ENCODE results near the gene ANKAR. TPM values are rescaled to one million over a fixed set of nuclear protein-coding genes. Genes with fewer than 3 reads are reported as not detected.
"Not testable (repeated sequence)": the region's sequence is repeated elsewhere in the genome, so short reads cannot be mapped to it uniquely, and the experiment has no call there.

The ANKAR gene
- total and polyA plus RNA-seq, 11 donors = 0.75 to 10.1 (median 6.4) TPM

- intact Hi-C loops (cut with DNase I) = no loop called here
- DNase-seq = no peak
These were observed 32.9 kb upstream of the ANKAR start for GRCh38 chr2:189641590-189641989.

GRCh38 chr2:189646521-189646920, 27.9 kb upstream of the ANKAR start:
- no peak for TF ChIP-seq POLR2A (IDR thresholded peaks at IDR 0.05)
- TF ChIP-seq, protein P1, sequence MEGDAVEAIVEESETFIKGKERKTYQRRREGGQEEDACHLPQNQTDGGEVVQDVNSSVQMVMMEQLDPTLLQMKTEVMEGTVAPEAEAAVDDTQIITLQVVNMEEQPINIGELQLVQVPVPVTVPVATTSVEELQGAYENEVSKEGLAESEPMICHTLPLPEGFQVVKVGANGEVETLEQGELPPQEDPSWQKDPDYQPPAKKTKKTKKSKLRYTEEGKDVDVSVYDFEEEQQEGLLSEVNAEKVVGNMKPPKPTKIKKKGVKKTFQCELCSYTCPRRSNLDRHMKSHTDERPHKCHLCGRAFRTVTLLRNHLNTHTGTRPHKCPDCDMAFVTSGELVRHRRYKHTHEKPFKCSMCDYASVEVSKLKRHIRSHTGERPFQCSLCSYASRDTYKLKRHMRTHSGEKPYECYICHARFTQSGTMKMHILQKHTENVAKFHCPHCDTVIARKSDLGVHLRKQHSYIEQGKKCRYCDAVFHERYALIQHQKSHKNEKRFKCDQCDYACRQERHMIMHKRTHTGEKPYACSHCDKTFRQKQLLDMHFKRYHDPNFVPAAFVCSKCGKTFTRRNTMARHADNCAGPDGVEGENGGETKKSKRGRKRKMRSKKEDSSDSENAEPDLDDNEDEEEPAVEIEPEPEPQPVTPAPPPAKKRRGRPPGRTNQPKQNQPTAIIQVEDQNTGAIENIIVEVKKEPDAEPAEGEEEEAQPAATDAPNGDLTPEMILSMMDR (IDR thresholded peaks at IDR 0.05) = no peak

More at GRCh38 chr2:189641590-189641989, 32.9 kb upstream of the ANKAR start:
- no peak for ATAC-seq
- Histone ChIP-seq H3K27me3 (no peaks in the 10 kb centered on the region), H3K4me1 (no peaks in the 10 kb centered on the region), H3K4me3 (no peak overlapping the region), H3K27ac (no peak overlapping the region), H3K36me3 (no peaks in the 10 kb centered on the region), H3K9me3 (no peaks in the 10 kb centered on the region)
- 79 to 92% (median 84%) methylated on average over 2 of the region's 2 CpGs for WGBS, 4 donors
- TF ChIP-seq, protein P1 (IDR thresholded peaks at IDR 0.05) = no peak
- no peak for TF ChIP-seq POLR2A (IDR thresholded peaks at IDR 0.05)

GRCh38 chr2:189648846-189649509, 25.5 kb upstream of the ANKAR start:
- no peaks in the 10 kb centered on the region for H3K27me3 ChIP-seq
- no peaks in the 10 kb centered on the region for H3K36me3 ChIP-seq
- no peak overlapping the region for H3K27ac ChIP-seq
- H3K9me3 ChIP-seq = no peaks in the 10 kb centered on the region
- H3K4me1 ChIP-seq = no peaks in the 10 kb centered on the region
- ATAC-seq (no peak), DNase-seq (no peak)
- WGBS, 4 donors = 72 to 90% (median 78%) methylated on average over 1 of the region's 1 CpG
- intact Hi-C loops (cut with DNase I) = no loop called here
- TF ChIP-seq, protein P1 (IDR thresholded peaks at IDR 0.05) = no peak
- TF ChIP-seq POLR2A (IDR thresholded peaks at IDR 0.05) = no peak
- H3K4me3 ChIP-seq = no peak overlapping the region

More at GRCh38 chr2:189646521-189646920, 27.9 kb upstream of the ANKAR start:
- H3K36me3 ChIP-seq = no peaks in the 10 kb centered on the region
- no peak for ATAC-seq
- H3K27ac ChIP-seq = no peak overlapping the region
- H3K4me3 ChIP-seq = no peak overlapping the region
- H3K9me3 ChIP-seq = no peaks in the 10 kb centered on the region
- no peaks in the 10 kb centered on the region for H3K27me3 ChIP-seq
- DNase-seq = no peak
- intact Hi-C loops (cut with DNase I) = no loop called here
- H3K4me1 ChIP-seq = no peaks in the 10 kb centered on the region

- intact Hi-C loops (cut with DNase I) = no loop called here
These were observed 23.2 kb upstream of the ANKAR start for GRCh38 chr2:189651284-189651683.

DNA sequence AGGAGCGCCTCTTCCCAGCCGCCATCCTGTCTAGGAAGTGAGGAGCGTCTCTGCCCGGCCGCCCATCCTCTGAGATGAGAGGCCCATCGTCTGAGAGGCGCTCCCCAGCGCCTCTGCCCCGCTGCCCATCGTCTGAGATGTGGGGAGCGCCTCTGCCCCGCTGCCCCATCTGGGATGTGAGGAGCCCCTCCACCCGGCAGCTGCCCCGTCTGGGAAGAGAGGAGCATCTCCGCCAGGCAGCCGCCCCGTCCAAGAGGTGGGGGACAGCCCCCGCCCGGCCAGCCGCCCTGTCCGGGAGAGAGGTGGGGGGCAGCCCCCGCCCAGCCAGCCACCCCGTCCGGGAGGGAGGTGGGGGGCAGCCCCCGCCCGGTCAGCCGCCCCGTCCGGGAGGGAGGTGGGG, 21.0 kb upstream of the ANKAR start:
- H3K9me3 ChIP-seq; H3K27ac ChIP-seq; DNase-seq; intact Hi-C loops (cut with DNase I); H3K27me3 ChIP-seq; ATAC-seq; H3K4me3 ChIP-seq; H3K36me3 ChIP-seq: not testable (repeated sequence)
- WGBS, 4 donors = 94 to 96% (median 95%) methylated on average over 8 to 29 of the region's 29 CpGs
- peaks cover 0 to 14% (median 0%) of the 10 kb centered on the region in 12 donors for H3K4me1 ChIP-seq

More at GRCh38 chr2:189651284-189651683, 23.2 kb upstream of the ANKAR start:
- no peaks in the 10 kb centered on the region for H3K9me3 ChIP-seq
- H3K27me3 ChIP-seq = no peaks in the 10 kb centered on the region
- no peak for ATAC-seq
- no peaks in the 10 kb centered on the region for H3K4me1 ChIP-seq
- H3K36me3 ChIP-seq = no peaks in the 10 kb centered on the region
- H3K4me3 ChIP-seq = no peak overlapping the region
- no peak for DNase-seq
- H3K27ac ChIP-seq = no peak overlapping the region
- no peak for TF ChIP-seq POLR2A (IDR thresholded peaks at IDR 0.05)
- TF ChIP-seq, protein P1 (IDR thresholded peaks at IDR 0.05) = no peak
